HepG2 (cell line): ENCODE results near the gene COBL. TPM values are rescaled to one million over a fixed set of nuclear protein-coding genes. Genes with fewer than 3 reads are reported as not detected.

Experiments
- BRD4 ChIP-seq: sonication (generic); formaldehyde crosslinking; IDR thresholded peaks from 2 replicates; pipeline ENCODE4 v1.4.0; 2020; ENCODE audit warnings: missing genetic modification reagents
- ELF3 ChIP-seq: IDR thresholded peaks from 2 replicates; pipeline ENCODE4 v1.6.1; 2016; ENCODE audit warnings: missing genetic modification reagents, missing compliant biosample characterization
- ESRRA ChIP-seq: sonication (generic); formaldehyde crosslinking; IDR thresholded peaks from 2 replicates; pipeline ENCODE4 v1.5.1; 2020; ENCODE audit warnings: mild to moderate bottlenecking, low read depth, missing genetic modification reagents
- HDAC2 ChIP-seq: sonication (generic); formaldehyde crosslinking; IDR thresholded peaks from 2 replicates; pipeline ENCODE4 v1.4.0; 2020; ENCODE audit warnings: missing genetic modification reagents
- HNF4A ChIP-seq: sonication (generic); formaldehyde crosslinking; IDR thresholded peaks from 2 replicates; pipeline ENCODE4 v1.4.0; 2020; ENCODE audit warnings: missing genetic modification reagents
- MIXL1 ChIP-seq: IDR thresholded peaks from 2 replicates; pipeline ENCODE4 v1.6.1; 2016
- MXI1 ChIP-seq: IDR thresholded peaks from 3 replicates; pipeline ENCODE4 v1.6.1; 2012; ENCODE audit warnings: low read depth, low read length, inconsistent platforms, borderline replicate concordance
- RARA ChIP-seq: IDR thresholded peaks from 2 replicates; pipeline ENCODE4 v1.6.1; 2016; ENCODE audit warnings: missing genetic modification reagents, missing compliant biosample characterization
- RXRB ChIP-seq: IDR thresholded peaks from 2 replicates; pipeline ENCODE4 v1.6.1; 2016; ENCODE audit warnings: borderline replicate concordance, missing genetic modification reagents, missing compliant biosample characterization
- SKI ChIP-seq: fragments of 450-650 bp; IDR thresholded peaks from one replicate; pipeline ENCODE4 v1.6.1; 2018; ENCODE audit warnings: mild to moderate bottlenecking; ENCODE audit not compliant: partially characterized antibody
- TBX2 ChIP-seq: sonication (generic); formaldehyde crosslinking; IDR thresholded peaks from 2 replicates; pipeline ENCODE4 v1.5.0; 2020; ENCODE audit warnings: missing genetic modification reagents, mild to moderate bottlenecking, borderline replicate concordance
- ZEB1 ChIP-seq: IDR thresholded peaks from 2 replicates; pipeline ENCODE4 v1.6.1; 2012; ENCODE audit warnings: mild to moderate bottlenecking, low read depth, inconsistent platforms; ENCODE audit not compliant: insufficient replicate concordance
- ZNF142 ChIP-seq: sonication (generic); formaldehyde crosslinking; IDR thresholded peaks from 2 replicates; pipeline ENCODE4 v1.4.0; 2020; ENCODE audit warnings: missing genetic modification reagents
- polyA plus RNA-seq, 8 experiments: library from polyadenylated mRNA; depleted of rRNA in 3 of 8; stranded (reverse) in 7 of 8; unstranded in 1 of 8; fragments of >200 nt; fragmentation: Illumina TruSeq in 4 of 8; extraction: Trizol in 4 of 8; gene quantifications; 2 replicates each; pipeline versions ENCODE4 v1.2.1 to v1.2.3, GENCODE V29; 2011 to 2016; ENCODE audit warnings: low read depth in 4 of 8, missing spikeins in 1 of 8, mixed read lengths in 1 of 8; ENCODE audit not compliant: insufficient read depth in 1 of 8
- total RNA-seq, 5 experiments: library from RNA; depleted of rRNA; stranded (reverse); fragments of >200 nt; fragmentation: Illumina TruSeq; extraction: Trizol; gene quantifications; 2 replicates each; pipeline ENCODE4 v1.2.3, GENCODE V29; 2016; ENCODE audit warnings: low read depth in 1 of 5
- TF ChIP-seq, protein P1 (sequence below): sonication (generic); formaldehyde crosslinking; IDR thresholded peaks from 2 replicates; pipeline ENCODE4 v1.5.1; 2020; ENCODE audit warnings: mild to moderate bottlenecking, missing genetic modification reagents, borderline replicate concordance
- TF ChIP-seq, protein P2 (sequence below): IDR thresholded peaks from 2 replicates; pipeline ENCODE4 v1.6.1; 2016; ENCODE audit warnings: control low read depth

The COBL gene
- total and polyA plus RNA-seq, 2 of the 13 experiments (the other 11 are each of a cell fraction or from before 2014, with no cell fraction given) = 3.8 to 4.9 TPM

- TF ChIP-seq, protein P1, sequence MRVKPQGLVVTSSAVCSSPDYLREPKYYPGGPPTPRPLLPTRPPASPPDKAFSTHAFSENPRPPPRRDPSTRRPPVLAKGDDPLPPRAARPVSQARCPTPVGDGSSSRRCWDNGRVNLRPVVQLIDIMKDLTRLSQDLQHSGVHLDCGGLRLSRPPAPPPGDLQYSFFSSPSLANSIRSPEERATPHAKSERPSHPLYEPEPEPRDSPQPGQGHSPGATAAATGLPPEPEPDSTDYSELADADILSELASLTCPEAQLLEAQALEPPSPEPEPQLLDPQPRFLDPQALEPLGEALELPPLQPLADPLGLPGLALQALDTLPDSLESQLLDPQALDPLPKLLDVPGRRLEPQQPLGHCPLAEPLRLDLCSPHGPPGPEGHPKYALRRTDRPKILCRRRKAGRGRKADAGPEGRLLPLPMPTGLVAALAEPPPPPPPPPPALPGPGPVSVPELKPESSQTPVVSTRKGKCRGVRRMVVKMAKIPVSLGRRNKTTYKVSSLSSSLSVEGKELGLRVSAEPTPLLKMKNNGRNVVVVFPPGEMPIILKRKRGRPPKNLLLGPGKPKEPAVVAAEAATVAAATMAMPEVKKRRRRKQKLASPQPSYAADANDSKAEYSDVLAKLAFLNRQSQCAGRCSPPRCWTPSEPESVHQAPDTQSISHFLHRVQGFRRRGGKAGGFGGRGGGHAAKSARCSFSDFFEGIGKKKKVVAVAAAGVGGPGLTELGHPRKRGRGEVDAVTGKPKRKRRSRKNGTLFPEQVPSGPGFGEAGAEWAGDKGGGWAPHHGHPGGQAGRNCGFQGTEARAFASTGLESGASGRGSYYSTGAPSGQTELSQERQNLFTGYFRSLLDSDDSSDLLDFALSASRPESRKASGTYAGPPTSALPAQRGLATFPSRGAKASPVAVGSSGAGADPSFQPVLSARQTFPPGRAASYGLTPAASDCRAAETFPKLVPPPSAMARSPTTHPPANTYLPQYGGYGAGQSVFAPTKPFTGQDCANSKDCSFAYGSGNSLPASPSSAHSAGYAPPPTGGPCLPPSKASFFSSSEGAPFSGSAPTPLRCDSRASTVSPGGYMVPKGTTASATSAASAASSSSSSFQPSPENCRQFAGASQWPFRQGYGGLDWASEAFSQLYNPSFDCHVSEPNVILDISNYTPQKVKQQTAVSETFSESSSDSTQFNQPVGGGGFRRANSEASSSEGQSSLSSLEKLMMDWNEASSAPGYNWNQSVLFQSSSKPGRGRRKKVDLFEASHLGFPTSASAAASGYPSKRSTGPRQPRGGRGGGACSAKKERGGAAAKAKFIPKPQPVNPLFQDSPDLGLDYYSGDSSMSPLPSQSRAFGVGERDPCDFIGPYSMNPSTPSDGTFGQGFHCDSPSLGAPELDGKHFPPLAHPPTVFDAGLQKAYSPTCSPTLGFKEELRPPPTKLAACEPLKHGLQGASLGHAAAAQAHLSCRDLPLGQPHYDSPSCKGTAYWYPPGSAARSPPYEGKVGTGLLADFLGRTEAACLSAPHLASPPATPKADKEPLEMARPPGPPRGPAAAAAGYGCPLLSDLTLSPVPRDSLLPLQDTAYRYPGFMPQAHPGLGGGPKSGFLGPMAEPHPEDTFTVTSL = peak; percentile 78; the same call in 1 of the 2 replicates
- TF ChIP-seq RARA = peak; percentile 83
- TF ChIP-seq MIXL1 (CRISPR knock-in tag) = peak; percentile 57
- no peak for TF ChIP-seq BRD4 (CRISPR knock-in tag)
- TF ChIP-seq MXI1 = no peak; the same call in 2 of the 3 replicates
- peak; percentile 20; the same call in 1 of the 2 replicates for TF ChIP-seq TBX2 (CRISPR knock-in tag)
- no peak for TF ChIP-seq ZEB1
- TF ChIP-seq HNF4A = peak; percentile 39; the same call in 1 of the 2 replicates
- peak; percentile 95; the same call in 1 of the 2 replicates for TF ChIP-seq ESRRA (CRISPR knock-in tag)
- TF ChIP-seq ZNF142 (CRISPR knock-in tag) = no peak
- peak; percentile 33 for TF ChIP-seq SKI
- TF ChIP-seq ELF3 (CRISPR knock-in tag) = peak; percentile 90
- TF ChIP-seq, protein P2, sequence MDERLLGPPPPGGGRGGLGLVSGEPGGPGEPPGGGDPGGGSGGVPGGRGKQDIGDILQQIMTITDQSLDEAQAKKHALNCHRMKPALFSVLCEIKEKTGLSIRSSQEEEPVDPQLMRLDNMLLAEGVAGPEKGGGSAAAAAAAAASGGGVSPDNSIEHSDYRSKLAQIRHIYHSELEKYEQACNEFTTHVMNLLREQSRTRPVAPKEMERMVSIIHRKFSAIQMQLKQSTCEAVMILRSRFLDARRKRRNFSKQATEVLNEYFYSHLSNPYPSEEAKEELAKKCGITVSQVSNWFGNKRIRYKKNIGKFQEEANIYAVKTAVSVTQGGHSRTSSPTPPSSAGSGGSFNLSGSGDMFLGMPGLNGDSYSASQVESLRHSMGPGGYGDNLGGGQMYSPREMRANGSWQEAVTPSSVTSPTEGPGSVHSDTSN (CRISPR knock-in tag) = no peak
- TF ChIP-seq HDAC2 (CRISPR knock-in tag) = peak; percentile 44; the same call in 1 of the 2 replicates
- peak; percentile 69 for TF ChIP-seq RXRB (CRISPR knock-in tag)
Measured at GRCh38 chr7:51356849-51357516, 40.4 kb upstream of the COBL start (continued).
